Mucosa of stomach (tissue), 1 donor: Measurements from ENCODE around the gene TRDN.
"Not testable (repeated sequence)": the region's sequence is repeated elsewhere in the genome, so short reads cannot be mapped to it uniquely, and the experiment has no call there.

ENCODE experiments used
- H3K27me3 ChIP-seq: one replicate; pipeline ENCODE4 v1.7.0; 2013; ENCODE audit warnings: mild to moderate bottlenecking, low read length; ENCODE audit not compliant: control insufficient read depth, insufficient read depth
- H3K36me3 ChIP-seq: one replicate; pipeline ENCODE4 v1.7.0; 2013; ENCODE audit warnings: low read length; ENCODE audit not compliant: control insufficient read depth, insufficient read depth
- H3K4me1 ChIP-seq: one replicate; pipeline ENCODE4 v1.7.0; 2013; ENCODE audit warnings: mild to moderate bottlenecking, low read length; ENCODE audit not compliant: control insufficient read depth, insufficient read depth
- H3K4me3 ChIP-seq: one replicate; pipeline ENCODE4 v1.7.0; 2013; ENCODE audit warnings: low read length
- H3K9ac ChIP-seq: one replicate; pipeline ENCODE4 v1.7.0; 2013; ENCODE audit warnings: mild to moderate bottlenecking, low read length, moderate library complexity
- H3K9me3 ChIP-seq: one replicate; pipeline ENCODE4 v1.7.0; 2013; ENCODE audit warnings: mild to moderate bottlenecking, low read length, moderate library complexity; ENCODE audit not compliant: control insufficient read depth
- donor health status: Pancreatic carcinoma.

The TRDN gene

GRCh38 chr6:123352279-123352678, 284.5 kb downstream of the TRDN start:
- Histone ChIP-seq H3K4me3 (no peak overlapping the region), H3K4me1 (no peaks in the 10 kb centered on the region), H3K27me3 (no peaks in the 10 kb centered on the region), H3K9ac (no peak overlapping the region), H3K36me3 (no peaks in the 10 kb centered on the region), H3K9me3 (no peaks in the 10 kb centered on the region)

- no peaks in the 10 kb centered on the region for H3K36me3 ChIP-seq
- H3K9me3 ChIP-seq, result no peaks in the 10 kb centered on the region
- no peaks in the 10 kb centered on the region for H3K4me1 ChIP-seq
- H3K9ac ChIP-seq, result no peak overlapping the region
- no peak overlapping the region for H3K4me3 ChIP-seq
- H3K27me3 ChIP-seq, result no peaks in the 10 kb centered on the region
Observed at GRCh38 chr6:123343836-123344235, 292.9 kb downstream of the TRDN start.

GRCh38 chr6:123338394-123338793, 298.4 kb downstream of the TRDN start:
- H3K4me3 ChIP-seq, result no peak overlapping the region
- no peaks in the 10 kb centered on the region for H3K27me3 ChIP-seq
- no peaks in the 10 kb centered on the region for H3K36me3 ChIP-seq
- H3K9me3 ChIP-seq, result no peaks in the 10 kb centered on the region
- H3K9ac ChIP-seq, result no peak overlapping the region
- no peaks in the 10 kb centered on the region for H3K4me1 ChIP-seq

- Histone ChIP-seq H3K36me3 (no peaks in the 10 kb centered on the region), H3K4me3 (no peak overlapping the region), H3K27me3 (no peaks in the 10 kb centered on the region), H3K4me1 (no peaks in the 10 kb centered on the region), H3K9ac (no peak overlapping the region), H3K9me3 (no peaks in the 10 kb centered on the region)
Observed at GRCh38 chr6:123333000-123333756, 303.6 kb downstream of the TRDN start.

- no peak overlapping the region for H3K4me3 ChIP-seq
- H3K4me1 ChIP-seq, result no peaks in the 10 kb centered on the region
- H3K9me3 ChIP-seq, result no peaks in the 10 kb centered on the region
- no peak overlapping the region for H3K9ac ChIP-seq
- no peaks in the 10 kb centered on the region for H3K27me3 ChIP-seq
- no peaks in the 10 kb centered on the region for H3K36me3 ChIP-seq
Observed at GRCh38 chr6:123332070-123332469, 304.7 kb downstream of the TRDN start.

GRCh38 chr6:123329337-123329736, 307.4 kb downstream of the TRDN start:
- Histone ChIP-seq H3K9ac (no peak overlapping the region), H3K27me3 (no peaks in the 10 kb centered on the region), H3K4me1 (no peaks in the 10 kb centered on the region), H3K36me3 (no peaks in the 10 kb centered on the region), H3K9me3 (no peaks in the 10 kb centered on the region), H3K4me3 (no peak overlapping the region)

- Histone ChIP-seq H3K36me3 (no peaks in the 10 kb centered on the region), H3K9ac (no peak overlapping the region), H3K4me3 (no peak overlapping the region), H3K9me3 (no peaks in the 10 kb centered on the region), H3K4me1 (no peaks in the 10 kb centered on the region), H3K27me3 (no peaks in the 10 kb centered on the region)
Observed at GRCh38 chr6:123323452-123324329, 313.1 kb downstream of the TRDN start.

GRCh38 chr6:123321020-123321419, 315.7 kb downstream of the TRDN start:
- Histone ChIP-seq H3K27me3 (no peaks in the 10 kb centered on the region), H3K36me3 (no peaks in the 10 kb centered on the region), H3K4me3 (no peak overlapping the region), H3K9ac (no peak overlapping the region), H3K4me1 (no peaks in the 10 kb centered on the region), H3K9me3 (no peaks in the 10 kb centered on the region)

- no peaks in the 10 kb centered on the region for H3K4me1 ChIP-seq
- H3K9ac ChIP-seq, result no peak overlapping the region
- no peaks in the 10 kb centered on the region for H3K9me3 ChIP-seq
- no peak overlapping the region for H3K4me3 ChIP-seq
- H3K36me3 ChIP-seq, result no peaks in the 10 kb centered on the region
- H3K27me3 ChIP-seq, result no peaks in the 10 kb centered on the region
Observed at GRCh38 chr6:123316733-123317323, 319.9 kb downstream of the TRDN start.

- not testable (repeated sequence) for H3K27me3 ChIP-seq, H3K4me1 ChIP-seq, H3K4me3 ChIP-seq, H3K9me3 ChIP-seq, H3K36me3 ChIP-seq, H3K9ac ChIP-seq
Observed at GRCh38 chr6:123314459-123314858, 322.3 kb downstream of the TRDN start.

GRCh38 chr6:123309130-123309529, 327.6 kb downstream of the TRDN start:
- no peaks in the 10 kb centered on the region for H3K4me1 ChIP-seq
- H3K36me3 ChIP-seq, result no peaks in the 10 kb centered on the region
- H3K9me3 ChIP-seq, result no peaks in the 10 kb centered on the region
- no peak overlapping the region for H3K9ac ChIP-seq
- no peak overlapping the region for H3K4me3 ChIP-seq
- H3K27me3 ChIP-seq, result no peaks in the 10 kb centered on the region

- no peaks in the 10 kb centered on the region for H3K9me3 ChIP-seq
- H3K4me1 ChIP-seq, result no peaks in the 10 kb centered on the region
- no peaks in the 10 kb centered on the region for H3K27me3 ChIP-seq
- no peak overlapping the region for H3K9ac ChIP-seq
- H3K4me3 ChIP-seq, result no peak overlapping the region
- no peaks in the 10 kb centered on the region for H3K36me3 ChIP-seq
Observed at GRCh38 chr6:123306334-123306733, 330.4 kb downstream of the TRDN start.
